ENCODE measurements around the gene MAST2.

- TF ChIP-seq CTCF (IDR thresholded peaks at IDR 0.05): no peak
- no peak for TF ChIP-seq POLR2A (IDR thresholded peaks at IDR 0.05)
- TF ChIP-seq EP300 (IDR thresholded peaks at IDR 0.05): no peak
- TF ChIP-seq POLR2AphosphoS5 (IDR thresholded peaks at IDR 0.05): no peak
Measured at GRCh38 chr1:46001081-46001785, 197.8 kb downstream of the MAST2 start.
